CD4-positive, alpha-beta T cell treated with Interleukin-2 at 100 ng/mL for 4 hours (primary cell): ENCODE measurements around the gene SPAG4.

Experiments
- DNase-seq: peaks from one replicate; pipeline ENCODE4 v3.0.0-alpha.2; 2020; ENCODE audit warnings: low spot score

SPAG4 gene

DNA sequence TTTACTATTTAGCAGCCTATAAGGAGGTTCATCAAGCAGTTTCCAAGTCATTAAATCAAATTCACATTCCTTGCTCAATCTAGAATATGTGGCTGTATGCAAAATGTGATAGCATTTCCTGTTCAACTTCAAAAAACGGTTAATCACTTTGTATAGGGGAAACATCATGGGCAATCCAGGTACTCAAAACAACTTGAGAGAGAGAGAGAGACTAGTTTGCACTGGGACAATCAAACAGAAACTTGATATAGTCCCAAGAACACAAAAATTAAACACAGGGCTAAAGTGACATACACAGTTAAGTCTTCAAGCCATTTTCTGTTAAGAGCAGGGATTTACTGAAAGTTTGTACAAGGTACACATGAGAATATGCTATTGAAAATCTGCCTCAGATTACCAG lies 41.6 kb downstream of the SPAG4 start:
- DNase-seq, result peak; percentile 11

DNA sequence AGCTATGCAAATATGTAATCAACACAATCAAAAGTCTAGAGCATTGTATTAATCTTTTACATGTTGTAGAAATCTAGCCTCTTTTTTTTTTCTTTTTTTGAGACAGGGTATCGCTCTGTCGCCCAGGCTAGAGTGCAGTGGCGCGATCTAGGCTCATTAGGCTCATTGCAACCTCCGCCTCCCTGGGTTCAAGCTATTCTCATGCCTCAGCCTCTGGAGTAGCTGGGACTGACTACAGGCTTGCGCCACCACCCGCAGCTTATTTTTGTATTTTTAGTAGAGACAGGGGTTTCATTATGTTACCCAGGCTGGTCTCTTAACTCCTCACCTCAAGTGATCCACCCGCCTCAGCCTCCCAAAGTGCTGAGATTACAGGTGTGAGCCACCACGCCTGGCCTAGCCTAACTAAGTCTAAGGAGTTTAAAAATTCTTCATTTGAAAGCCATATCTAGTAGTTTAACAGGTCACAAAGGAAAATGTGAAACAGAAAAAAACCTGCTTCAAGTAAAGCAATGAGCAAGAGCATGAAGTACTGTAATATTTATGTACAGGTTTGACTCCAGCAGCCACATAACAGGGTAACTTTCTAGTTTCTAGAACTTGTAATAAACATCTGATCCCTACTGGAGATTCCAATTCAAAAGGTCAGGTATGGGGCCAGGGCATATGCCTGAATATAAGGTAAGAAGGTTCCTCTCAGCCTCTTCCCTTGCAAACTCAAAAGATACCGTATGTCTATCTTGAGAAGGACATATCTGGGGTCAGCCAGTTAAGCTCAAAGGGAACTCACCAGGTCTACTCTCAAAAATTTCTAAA lies 44.7 kb downstream of the SPAG4 start:
- DNase-seq, result no peak

DNA sequence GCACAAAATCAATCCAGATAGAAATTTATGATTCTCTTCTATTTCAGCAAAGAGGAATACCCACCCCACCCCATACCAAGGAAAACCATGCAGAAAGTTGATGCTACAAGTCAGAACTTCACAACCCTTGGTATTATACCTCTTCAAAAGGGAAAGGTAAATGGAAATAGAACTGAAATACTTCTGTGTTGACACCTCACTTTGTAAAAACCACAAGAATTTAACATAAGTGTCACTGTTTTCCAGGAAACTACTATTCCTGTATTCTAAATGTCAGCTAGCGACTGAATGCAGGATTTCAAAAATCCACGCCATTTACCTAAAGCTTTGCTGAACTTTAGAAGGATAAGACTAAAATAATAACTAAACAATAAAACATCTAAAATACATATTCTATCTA lies 45.4 kb downstream of the SPAG4 start:
- peak; percentile 46 for DNase-seq

DNA sequence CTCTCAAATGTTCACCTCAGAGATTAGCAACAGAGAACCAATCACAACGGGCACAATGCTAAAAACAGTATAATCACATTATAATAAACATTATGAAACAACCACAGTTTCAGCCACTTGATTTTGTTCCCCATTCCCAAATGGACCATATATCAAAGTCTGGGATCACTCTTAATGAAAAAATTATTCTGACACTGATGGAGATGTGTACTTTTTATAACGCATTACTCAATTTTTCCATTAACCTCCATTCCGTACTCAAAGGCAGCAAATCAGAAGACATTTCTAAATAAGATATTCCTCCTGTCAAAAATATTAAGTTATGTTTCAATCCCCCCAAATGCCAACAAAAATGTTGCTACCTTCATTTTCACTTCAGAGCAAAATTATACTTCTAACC lies 46.3 kb downstream of the SPAG4 start:
- DNase-seq, result no peak

DNA sequence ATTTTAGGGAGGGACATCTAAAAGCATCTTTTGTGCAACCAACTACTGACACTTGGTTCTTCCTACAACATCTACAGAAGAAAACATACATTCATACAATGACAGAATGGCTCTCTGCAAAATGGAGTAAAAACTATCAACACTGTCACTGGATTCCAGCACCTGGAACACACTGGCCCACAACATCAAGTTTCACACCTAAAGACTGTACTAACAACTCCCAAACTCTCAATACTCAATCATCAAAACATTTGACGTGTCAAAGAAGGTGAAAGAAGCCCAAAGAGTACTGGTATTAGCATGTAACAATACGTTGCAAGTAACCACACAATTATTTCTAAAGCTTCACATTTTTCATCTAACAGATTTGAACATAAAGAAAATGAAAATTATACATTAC lies 46.9 kb downstream of the SPAG4 start:
- no peak for DNase-seq

DNA sequence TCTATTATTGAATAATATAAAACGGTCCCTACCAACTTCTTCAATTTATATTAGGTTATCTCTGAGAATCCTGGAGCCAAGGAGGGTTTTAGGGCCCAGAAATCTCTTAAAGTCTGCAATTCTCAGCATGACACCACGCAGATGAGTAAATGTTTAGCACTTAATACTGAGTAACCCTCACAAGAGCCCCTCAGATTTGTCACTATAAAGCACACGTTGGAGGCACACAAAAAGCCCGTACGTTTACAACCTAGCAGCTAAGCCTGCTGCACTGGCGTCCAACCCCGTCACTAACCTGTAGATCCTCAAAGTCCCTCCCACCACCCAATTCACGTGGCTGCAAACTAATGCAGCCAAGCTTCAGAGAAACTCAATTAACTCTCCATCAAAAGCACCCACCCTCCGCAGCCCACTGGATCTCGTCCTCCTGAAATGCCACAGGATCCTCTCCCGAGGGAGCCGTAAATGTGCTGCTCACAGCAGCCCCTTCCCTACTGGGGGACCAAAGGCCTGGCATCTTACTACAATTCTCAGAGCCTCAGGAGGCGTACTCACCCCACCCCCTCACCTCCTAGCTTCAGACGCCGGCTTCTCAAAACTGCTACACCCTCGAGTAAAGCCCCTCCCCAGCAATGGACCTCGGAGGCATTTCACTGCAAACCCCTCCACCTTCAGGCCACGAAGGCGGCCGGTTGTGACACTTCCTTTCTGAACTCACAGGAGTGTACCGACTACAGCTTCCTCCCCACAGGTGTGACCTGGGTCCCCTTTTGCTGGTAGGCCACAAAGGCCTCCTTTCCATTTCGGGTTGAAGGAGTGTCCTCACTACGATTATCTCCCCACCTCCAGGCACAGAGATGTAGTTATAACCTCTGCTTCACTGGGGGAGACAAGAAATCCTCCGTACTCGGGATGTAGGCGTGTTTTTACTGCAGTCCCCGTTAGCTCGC lies 48.2 kb downstream of the SPAG4 start:
- peak; percentile 62 for DNase-seq

DNA sequence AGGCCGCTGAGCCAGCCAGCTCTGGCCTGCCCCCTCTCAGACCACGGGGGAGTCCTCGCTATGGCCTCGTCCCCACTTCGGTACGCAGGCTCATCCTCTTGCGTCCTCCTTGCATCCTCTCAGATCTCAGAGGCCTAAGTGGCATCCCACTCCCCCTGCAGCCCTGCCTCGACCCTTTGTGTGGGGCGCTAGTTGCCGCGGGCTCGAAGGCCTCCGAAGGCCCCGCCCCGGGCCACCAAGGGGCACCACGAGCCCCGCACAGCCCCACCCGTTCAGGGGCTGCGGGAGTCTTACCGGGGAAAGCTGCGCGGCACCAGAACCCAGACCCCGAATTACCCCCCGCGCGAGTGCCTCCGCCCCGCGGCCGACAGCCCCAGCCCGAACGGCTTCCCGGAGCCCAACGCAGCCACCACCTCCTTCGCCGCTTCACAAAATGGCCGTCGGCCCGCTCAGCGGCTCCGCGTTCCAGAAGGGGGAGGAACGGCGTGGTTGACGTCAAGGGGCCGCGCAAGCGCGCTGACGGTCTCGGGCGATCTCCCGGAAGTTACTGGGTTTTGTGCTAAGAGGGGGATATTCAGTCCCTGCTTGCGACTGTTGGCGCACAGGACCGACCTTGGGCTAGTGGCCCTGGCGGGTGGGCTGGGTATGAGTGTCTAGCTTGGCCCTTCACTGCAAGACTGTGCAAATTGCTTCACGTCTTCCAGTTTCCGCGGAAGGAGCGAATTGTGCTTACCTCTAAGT lies 49.0 kb downstream of the SPAG4 start, which contains the start of the genes CPNE1 and RBM12:
TSS of gene CPNE1 (minus strand) at position 435 of the 741 bp plus-strand sequence. CDS start 31,977 bp downstream, outside the sequence.
TSS of gene RBM12 (minus strand) at position 435 of the 741 bp plus-strand sequence. CDS start 9,578 bp downstream, outside the sequence.
- DNase-seq, result peak; percentile 94

DNA sequence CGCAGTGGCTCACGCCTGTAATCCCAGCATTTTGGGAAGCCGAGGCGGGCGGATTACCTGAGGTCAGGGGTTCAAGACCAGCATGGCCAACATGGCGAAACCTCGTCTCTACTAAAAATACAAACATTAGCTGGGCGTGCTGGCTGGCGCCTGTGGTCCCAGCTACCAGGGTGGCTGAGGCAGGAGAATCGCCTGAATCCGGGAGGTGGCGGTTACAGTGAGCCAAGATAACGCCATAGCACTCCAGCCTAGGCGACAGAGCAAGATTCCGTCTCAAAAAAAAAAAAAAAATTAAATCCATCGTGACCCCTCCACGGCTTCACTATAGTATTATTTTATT lies 50.3 kb downstream of the SPAG4 start:
- no peak for DNase-seq

DNA sequence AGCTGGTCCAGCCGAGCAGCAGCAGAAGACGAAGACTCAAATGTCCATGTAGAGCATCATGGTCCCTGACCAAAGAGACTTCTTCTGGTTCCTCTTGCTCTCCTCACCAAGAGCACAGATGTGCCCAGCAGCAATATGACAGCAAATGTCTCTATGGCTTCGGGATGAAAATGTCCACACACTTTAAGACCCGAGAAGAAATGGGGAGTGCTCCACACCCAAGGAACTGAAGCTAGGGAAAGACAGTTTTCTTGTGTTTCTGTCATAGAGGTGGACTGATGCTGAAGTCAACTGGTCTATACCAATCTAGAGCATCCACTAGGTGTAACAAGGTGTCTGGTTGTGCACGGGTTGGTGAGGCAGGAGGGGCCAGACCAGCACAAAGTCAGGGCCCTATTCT lies 53.6 kb downstream of the SPAG4 start:
- DNase-seq, result no peak

DNA sequence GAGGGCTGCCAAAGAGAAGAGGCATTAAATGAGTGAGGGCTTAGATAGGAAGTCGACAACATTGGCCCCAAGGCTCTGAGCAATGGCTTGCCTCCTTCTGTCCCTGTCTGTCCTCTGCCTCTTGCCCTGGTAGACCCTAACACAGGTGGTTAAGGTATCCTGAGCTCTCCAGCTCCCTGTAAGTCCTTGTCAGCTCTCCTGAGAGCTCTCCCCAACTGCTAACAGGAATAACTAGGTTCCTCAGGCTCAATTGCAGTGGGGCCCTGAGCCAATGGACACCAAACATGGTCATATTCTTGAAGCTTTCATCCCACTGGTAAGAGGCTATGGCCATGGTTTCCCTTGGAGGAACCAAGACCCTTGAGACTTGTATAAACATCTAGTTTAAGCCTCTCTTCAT lies 54.1 kb downstream of the SPAG4 start:
- no peak for DNase-seq
